A673 (cell line): ENCODE measurements around the gene TBL1X. TPM values are rescaled to one million over a fixed set of nuclear protein-coding genes. Genes with fewer than 3 reads are reported as not detected.

ENCODE experiments used
- BruUV-seq: library from RNA; stranded (reverse); fragments of 400-500 nt; replicated peaks from 2 replicates; lab custom pipeline; 2021; lab: Mats Ljungman, UMichigan
- CTCF ChIA-PET: fragments of 300-600 bp; sonication (Branson Sonifier 250); formaldehyde crosslinking; loops from one replicate; lab custom pipeline; 2022; ENCODE audit warnings: antibody characterized with exemption; lab: Charles Lee
- POLR2A ChIA-PET: fragments of 300-600 bp; sonication (Branson Sonifier 250); formaldehyde crosslinking; loops from one replicate; lab custom pipeline; 2022; ENCODE audit warnings: antibody characterized with exemption; ENCODE audit not compliant: low non-redundant PET; lab: Charles Lee
- DNase-seq: peaks from one replicate; pipeline ENCODE4 v3.0.0-alpha.2; 2015; ENCODE audit warnings: low spot score
- H3K27ac ChIP-seq: fragments of 200-600 bp; sonication (generic); 2 replicates; pipeline ENCODE4 v1.5.1; 2016; ENCODE audit warnings: mixed run types, low read depth, mild to moderate bottlenecking, mixed read lengths, antibody characterized with exemption, low read length; ENCODE audit not compliant: poor library complexity, severe bottlenecking
- H3K27me3 ChIP-seq: fragments of 200-600 bp; sonication (generic); replicated peaks from 2 replicates; pipeline ENCODE4 v1.6.1; 2017; ENCODE audit warnings: mixed run types, low read depth, mild to moderate bottlenecking, mixed read lengths, antibody characterized with exemption, low read length; ENCODE audit not compliant: insufficient read depth, poor library complexity
- H3K36me3 ChIP-seq: fragments of 200-600 bp; sonication (generic); 2 replicates; pipeline ENCODE4 v1.6.1; 2016; ENCODE audit warnings: mixed run types, mild to moderate bottlenecking, mixed read lengths, antibody characterized with exemption, low read length; ENCODE audit not compliant: insufficient read depth, poor library complexity, severe bottlenecking
- H3K4me1 ChIP-seq: fragments of 200-600 bp; sonication (generic); 2 replicates; pipeline ENCODE4 v1.6.1; 2017; ENCODE audit warnings: mixed run types, mild to moderate bottlenecking, mixed read lengths, antibody characterized with exemption, low read length; ENCODE audit not compliant: insufficient read depth, poor library complexity, severe bottlenecking
- H3K4me3 ChIP-seq: fragments of 200-600 bp; sonication (generic); 2 replicates; pipeline ENCODE4 v1.5.1; 2016; ENCODE audit warnings: low read depth, mixed run types, mild to moderate bottlenecking, mixed read lengths, low read length; ENCODE audit not compliant: poor library complexity, severe bottlenecking
- H3K9me3 ChIP-seq: fragments of 200-600 bp; sonication (generic); 2 replicates; pipeline ENCODE4 v1.6.1; 2016; ENCODE audit warnings: mixed run types, low read depth, mild to moderate bottlenecking, mixed read lengths, antibody characterized with exemption, low read length; ENCODE audit not compliant: poor library complexity, severe bottlenecking
- EZH2 ChIP-seq: fragments of 200-600 bp; sonication (generic); IDR thresholded peaks from 2 replicates; pipeline ENCODE4 v1.6.1; 2017; ENCODE audit warnings: borderline replicate concordance, low read depth, mild to moderate bottlenecking, mixed read lengths, antibody characterized with exemption, low read length; ENCODE audit not compliant: poor library complexity, severe bottlenecking
- intact Hi-C: fragments of 100-400 bp; cut with micrococcal nuclease; formaldehyde crosslinking; loops from one replicate; pipeline ENCODE4 v1.10.0; 2022; ENCODE audit not compliant: unreplicated experiment
- total RNA-seq: library from RNA; stranded (reverse); gene quantifications from 2 replicates; pipeline ENCODE4 v1.2.3, GENCODE V29; 2021
- TF ChIP-seq, protein P1 (sequence below): fragments of 300-800, 200-600 bp; sonication (generic); conservative IDR thresholded peaks from 2 replicates; pipeline ENCODE4 v1.5.1; 2017; ENCODE audit warnings: low read depth, mild to moderate bottlenecking, antibody characterized with exemption, low read length, moderate library complexity, mixed read lengths

Gene TBL1X
- total RNA-seq, 1 experiment from 2014 or later, result 26.9 TPM

DNA sequence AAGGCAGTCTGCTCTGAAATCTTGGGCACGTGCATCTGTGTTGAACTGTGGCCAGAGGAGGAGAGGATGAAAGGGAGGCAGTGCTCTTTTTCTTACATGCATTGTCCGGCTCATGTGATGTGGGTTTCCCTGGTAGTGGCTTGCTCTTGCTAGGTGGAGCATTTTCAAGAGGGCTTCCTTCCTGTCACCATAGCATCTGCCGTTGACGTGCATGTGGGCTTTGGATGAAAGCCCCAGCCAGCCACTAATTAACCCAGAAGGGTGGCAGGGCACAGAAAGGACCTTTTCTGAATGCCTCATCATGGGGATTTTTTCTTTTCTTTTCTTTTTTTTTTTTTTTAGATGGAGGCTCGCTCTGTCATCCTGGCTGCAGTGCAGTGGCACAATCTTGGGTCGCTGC is 179.5 kb downstream of the TBL1X start:
- TF ChIP-seq EZH2, result no peak
- TF ChIP-seq, protein P1, sequence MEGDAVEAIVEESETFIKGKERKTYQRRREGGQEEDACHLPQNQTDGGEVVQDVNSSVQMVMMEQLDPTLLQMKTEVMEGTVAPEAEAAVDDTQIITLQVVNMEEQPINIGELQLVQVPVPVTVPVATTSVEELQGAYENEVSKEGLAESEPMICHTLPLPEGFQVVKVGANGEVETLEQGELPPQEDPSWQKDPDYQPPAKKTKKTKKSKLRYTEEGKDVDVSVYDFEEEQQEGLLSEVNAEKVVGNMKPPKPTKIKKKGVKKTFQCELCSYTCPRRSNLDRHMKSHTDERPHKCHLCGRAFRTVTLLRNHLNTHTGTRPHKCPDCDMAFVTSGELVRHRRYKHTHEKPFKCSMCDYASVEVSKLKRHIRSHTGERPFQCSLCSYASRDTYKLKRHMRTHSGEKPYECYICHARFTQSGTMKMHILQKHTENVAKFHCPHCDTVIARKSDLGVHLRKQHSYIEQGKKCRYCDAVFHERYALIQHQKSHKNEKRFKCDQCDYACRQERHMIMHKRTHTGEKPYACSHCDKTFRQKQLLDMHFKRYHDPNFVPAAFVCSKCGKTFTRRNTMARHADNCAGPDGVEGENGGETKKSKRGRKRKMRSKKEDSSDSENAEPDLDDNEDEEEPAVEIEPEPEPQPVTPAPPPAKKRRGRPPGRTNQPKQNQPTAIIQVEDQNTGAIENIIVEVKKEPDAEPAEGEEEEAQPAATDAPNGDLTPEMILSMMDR, result no peak
- no TSS peak for BruUV-seq

DNA sequence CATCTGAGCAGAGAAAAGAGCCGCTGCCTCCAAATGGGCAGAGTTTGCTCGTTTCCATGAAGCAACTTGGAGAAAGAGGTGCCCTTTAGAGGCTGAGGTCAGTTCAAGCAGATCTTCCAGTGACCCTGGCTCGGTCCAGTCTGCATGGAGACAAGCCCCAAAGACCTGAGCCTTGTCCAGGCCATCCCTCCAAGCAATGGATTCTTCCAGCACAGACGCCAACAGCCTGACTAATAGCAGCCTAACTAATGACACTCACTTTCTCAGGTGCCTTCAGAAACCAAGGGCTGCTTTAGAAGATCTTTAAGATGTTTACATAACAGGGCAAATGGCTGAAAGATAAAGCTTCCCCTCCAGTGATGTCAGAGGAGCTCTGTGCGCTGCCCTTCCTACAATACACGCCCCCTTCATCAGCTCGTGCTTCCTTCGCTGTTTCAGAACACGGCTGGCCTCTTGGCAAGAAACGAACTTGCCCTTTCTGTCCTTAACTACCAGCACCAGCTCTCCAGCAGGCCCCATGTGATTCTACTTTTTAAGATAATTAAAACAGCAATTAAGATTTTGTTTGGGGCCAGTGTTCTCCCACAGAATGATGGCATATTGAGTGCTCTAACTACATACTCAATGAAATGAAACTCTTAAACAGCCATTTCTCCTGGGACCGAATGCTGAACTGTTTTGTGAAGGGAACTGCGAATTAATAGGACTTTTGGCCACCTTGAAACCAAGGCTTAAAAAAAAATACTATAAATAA is 181.8 kb downstream of the TBL1X start:
- Histone ChIP-seq H3K36me3 (no peaks in the 10 kb centered on the region), H3K9me3 (no peaks in the 10 kb centered on the region), H3K4me3 (no peak overlapping the region), H3K4me1 (no peaks in the 10 kb centered on the region), H3K27me3 (no peaks in the 10 kb centered on the region), H3K27ac (no peak overlapping the region)
- TF ChIP-seq, protein P1, result no peak
- TF ChIP-seq EZH2, result no peak
- ChIA-PET CTCF (no interaction called here), POLR2A (no interaction called here)
- no TSS peak for BruUV-seq
- DNase-seq, result no peak
- intact Hi-C loops, result no loop called here

More for the DNA sequence above, 179.5 kb downstream of the TBL1X start:
- Histone ChIP-seq H3K36me3 (no peaks in the 10 kb centered on the region), H3K4me1 (no peaks in the 10 kb centered on the region), H3K9me3 (no peaks in the 10 kb centered on the region), H3K4me3 (no peak overlapping the region), H3K27me3 (no peaks in the 10 kb centered on the region), H3K27ac (no peak overlapping the region)
- no peak for DNase-seq
- intact Hi-C loops, result no loop called here
- ChIA-PET POLR2A (no interaction called here), CTCF (no interaction called here)

DNA sequence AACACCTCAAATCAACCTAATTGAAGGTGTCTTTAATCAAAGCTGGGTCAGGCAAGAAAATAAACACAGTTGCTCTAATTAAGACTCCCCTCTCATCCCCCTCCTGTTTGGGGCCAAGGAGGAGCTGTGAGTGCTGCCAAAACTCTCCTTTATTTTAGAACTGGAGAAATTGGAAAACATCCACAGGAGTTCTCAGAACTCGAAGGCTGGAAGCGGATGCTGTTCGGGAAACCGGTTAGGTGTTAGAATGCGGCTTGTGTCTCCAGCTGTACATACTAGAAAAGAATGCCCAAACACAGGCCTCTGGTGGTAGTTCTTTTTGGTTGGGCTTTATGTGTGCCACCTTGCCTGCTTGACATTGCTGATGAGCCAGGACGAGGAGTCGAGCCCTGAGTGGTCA is 182.6 kb downstream of the TBL1X start:
- Histone ChIP-seq H3K27ac (no peak overlapping the region), H3K27me3 (no peaks in the 10 kb centered on the region), H3K4me1 (no peaks in the 10 kb centered on the region), H3K9me3 (no peaks in the 10 kb centered on the region), H3K36me3 (no peaks in the 10 kb centered on the region), H3K4me3 (no peak overlapping the region)
- TF ChIP-seq EZH2, result no peak
- TF ChIP-seq, protein P1, result no peak
- ChIA-PET CTCF (no interaction called here), POLR2A (no interaction called here)
- intact Hi-C loops, result no loop called here
- no TSS peak for BruUV-seq
- DNase-seq, result no peak
